ENCODE measurements around the gene RNFT2.
"Not testable (repeated sequence)": the region's sequence is repeated elsewhere in the genome, so short reads cannot be mapped to it uniquely, and the experiment has no call there.

Gene RNFT2

GRCh38 chr12:116739381-116739887 lies 1.3 kb downstream of the RNFT2 start:
- H3K4me1 ChIP-seq (ENCODE audit: control insufficient read depth in 1 of 2, insufficient read depth in 1 of 2, low read depth in 1 of 2, low read length in 1 of 2): peaks cover 20 to 25% of the 10 kb centered on the region in 2 experiments
- H3K4me3 ChIP-seq (ENCODE audit: low read depth in 1 of 2, low read length in 1 of 2): no peak overlapping the region
- H3K27ac ChIP-seq: no peak overlapping the region
- H3K27me3 ChIP-seq: peaks cover 34% of the 10 kb centered on the region
- no peak for TF ChIP-seq CTCF (IDR thresholded peaks at IDR 0.05)
- no peaks in the 10 kb centered on the region for H3K9me3 ChIP-seq
- peaks cover 8% of the 10 kb centered on the region for H3K36me3 ChIP-seq

- peaks cover 36% of the 10 kb centered on the region for H3K27me3 ChIP-seq
- H3K27ac ChIP-seq; H3K9me3 ChIP-seq; H3K36me3 ChIP-seq; H3K4me3 ChIP-seq (ENCODE audit: low read depth in 1 of 2, low read length in 1 of 2): not testable (repeated sequence)
- H3K4me1 ChIP-seq (ENCODE audit: control insufficient read depth in 1 of 2, insufficient read depth in 1 of 2, low read depth in 1 of 2, low read length in 1 of 2): peaks cover 10% of the 10 kb centered on the region in 2 experiments
Measured at GRCh38 chr12:116742787-116743186, 4.7 kb downstream of the RNFT2 start.

- no peaks in the 10 kb centered on the region for H3K36me3 ChIP-seq
- TF ChIP-seq CTCF (IDR thresholded peaks at IDR 0.05): no peak
Measured at GRCh38 chr12:116744766-116745165, 6.7 kb downstream of the RNFT2 start.

GRCh38 chr12:116745554-116745953 lies 7.4 kb downstream of the RNFT2 start:
- TF ChIP-seq CTCF (IDR thresholded peaks at IDR 0.05): no peak
- Histone ChIP-seq H3K27ac (no peak overlapping the region), H3K4me1 (ENCODE audit: control insufficient read depth in 1 of 2, insufficient read depth in 1 of 2, low read depth in 1 of 2, low read length in 1 of 2) (no peaks in the 10 kb centered on the region)

More at GRCh38 chr12:116744766-116745165, 6.7 kb downstream of the RNFT2 start:
- Histone ChIP-seq H3K27me3 (peaks cover 25% of the 10 kb centered on the region), H3K9me3 (no peaks in the 10 kb centered on the region), H3K4me1 (ENCODE audit: control insufficient read depth in 1 of 2, insufficient read depth in 1 of 2, low read depth in 1 of 2, low read length in 1 of 2) (no peaks in the 10 kb centered on the region), H3K27ac (no peak overlapping the region), H3K4me3 (ENCODE audit: low read depth in 1 of 2, low read length in 1 of 2) (no peak overlapping the region)

GRCh38 chr12:116749884-116750283 lies 11.8 kb downstream of the RNFT2 start:
- Histone ChIP-seq H3K27ac (no peak overlapping the region), H3K9me3 (no peaks in the 10 kb centered on the region), H3K4me1 (ENCODE audit: control insufficient read depth in 1 of 2, insufficient read depth in 1 of 2, low read depth in 1 of 2, low read length in 1 of 2) (no peaks in the 10 kb centered on the region), H3K36me3 (no peaks in the 10 kb centered on the region), H3K4me3 (ENCODE audit: low read depth in 1 of 2, low read length in 1 of 2) (no peak overlapping the region), H3K27me3 (peaks cover 3% of the 10 kb centered on the region)
- TF ChIP-seq CTCF (IDR thresholded peaks at IDR 0.05): no peak

More at GRCh38 chr12:116745554-116745953, 7.4 kb downstream of the RNFT2 start:
- H3K36me3 ChIP-seq: no peaks in the 10 kb centered on the region
- no peak overlapping the region for H3K4me3 ChIP-seq (ENCODE audit: low read depth in 1 of 2, low read length in 1 of 2)
- no peaks in the 10 kb centered on the region for H3K9me3 ChIP-seq
- peaks cover 17% of the 10 kb centered on the region for H3K27me3 ChIP-seq

- Histone ChIP-seq H3K36me3 (no peaks in the 10 kb centered on the region), H3K27me3 (peaks cover 2% of the 10 kb centered on the region), H3K4me1 (ENCODE audit: control insufficient read depth in 1 of 2, insufficient read depth in 1 of 2, low read depth in 1 of 2, low read length in 1 of 2) (no peaks in the 10 kb centered on the region), H3K9me3 (no peaks in the 10 kb centered on the region), H3K27ac (no peak overlapping the region), H3K4me3 (ENCODE audit: low read depth in 1 of 2, low read length in 1 of 2) (no peak overlapping the region)
- TF ChIP-seq CTCF (IDR thresholded peaks at IDR 0.05): no peak
Measured at GRCh38 chr12:116750298-116750697, 12.2 kb downstream of the RNFT2 start.

- not testable (repeated sequence) for H3K4me3 ChIP-seq (ENCODE audit: low read depth in 1 of 2, low read length in 1 of 2); H3K27ac ChIP-seq; H3K36me3 ChIP-seq; H3K4me1 ChIP-seq (ENCODE audit: control insufficient read depth in 1 of 2, insufficient read depth in 1 of 2, low read depth in 1 of 2, low read length in 1 of 2); H3K9me3 ChIP-seq
- peaks cover 10% of the 10 kb centered on the region for H3K27me3 ChIP-seq
Measured at GRCh38 chr12:116754097-116754496, 16.0 kb downstream of the RNFT2 start.

GRCh38 chr12:116754783-116755182 lies 16.7 kb downstream of the RNFT2 start:
- not testable (repeated sequence) for H3K27ac ChIP-seq; H3K36me3 ChIP-seq; H3K9me3 ChIP-seq; H3K4me3 ChIP-seq (ENCODE audit: low read depth in 1 of 2, low read length in 1 of 2); H3K4me1 ChIP-seq (ENCODE audit: control insufficient read depth in 1 of 2, insufficient read depth in 1 of 2, low read depth in 1 of 2, low read length in 1 of 2)
- peaks cover 10% of the 10 kb centered on the region for H3K27me3 ChIP-seq
